A549 treated with GW870086 at 1 μM for 4 hours (cell line): ENCODE measurements around the gene OCIAD1. TPM values are rescaled to one million over a fixed set of nuclear protein-coding genes. Genes with fewer than 3 reads are reported as not detected.

Experiments used
- total RNA-seq: library from RNA; stranded (reverse); fragments of 200-300 nt; extraction: Qiagen RNA extraction; gene quantifications from 5 replicates; pipeline ENCODE4 v1.2.3, GENCODE V29; 2022; ENCODE audit warnings: low read depth

Gene OCIAD1
- 127 to 167 TPM (median 130 TPM) in 5 replicates for total RNA-seq

GRCh38 chr4:48830706-48831531, at the start of gene OCIAD1:
OCIAD1 (plus strand) TSS chr4:48831088; CDS start chr4:48832625, 1,537 bp downstream.

GRCh38 chr4:48906206-48907173, 75.6 kb downstream of the OCIAD1 start, which contains the start of gene OCIAD2:
OCIAD2 (minus strand) TSS chr4:48906774; CDS start chr4:48904549, 2,225 bp downstream.

Other genes with a start within 250 kb of the OCIAD1 start
- gene FRYL, start 50.8 kb upstream of the OCIAD1 start, total RNA-seq, result 8.3 to 12.0 TPM (median 9.8 TPM) in 5 replicates
- gene OCIAD2, start 75.7 kb downstream of the OCIAD1 start, total RNA-seq, result 104 to 142 TPM (median 114 TPM) in 5 replicates
- not detected in 5 replicates for gene CWH43, start 155.2 kb downstream of the OCIAD1 start, total RNA-seq